NOMO-1 treated with DMSO at 0.1 percent for 48 hours (cell line): ENCODE results near the gene DLX1.

ENCODE experiments used
- DNase-seq: peaks from one replicate; lab custom pipeline; 2025; ENCODE audit not compliant: unreplicated experiment; lab: John Stamatoyannopoulos, UW

Gene DLX1

DNA sequence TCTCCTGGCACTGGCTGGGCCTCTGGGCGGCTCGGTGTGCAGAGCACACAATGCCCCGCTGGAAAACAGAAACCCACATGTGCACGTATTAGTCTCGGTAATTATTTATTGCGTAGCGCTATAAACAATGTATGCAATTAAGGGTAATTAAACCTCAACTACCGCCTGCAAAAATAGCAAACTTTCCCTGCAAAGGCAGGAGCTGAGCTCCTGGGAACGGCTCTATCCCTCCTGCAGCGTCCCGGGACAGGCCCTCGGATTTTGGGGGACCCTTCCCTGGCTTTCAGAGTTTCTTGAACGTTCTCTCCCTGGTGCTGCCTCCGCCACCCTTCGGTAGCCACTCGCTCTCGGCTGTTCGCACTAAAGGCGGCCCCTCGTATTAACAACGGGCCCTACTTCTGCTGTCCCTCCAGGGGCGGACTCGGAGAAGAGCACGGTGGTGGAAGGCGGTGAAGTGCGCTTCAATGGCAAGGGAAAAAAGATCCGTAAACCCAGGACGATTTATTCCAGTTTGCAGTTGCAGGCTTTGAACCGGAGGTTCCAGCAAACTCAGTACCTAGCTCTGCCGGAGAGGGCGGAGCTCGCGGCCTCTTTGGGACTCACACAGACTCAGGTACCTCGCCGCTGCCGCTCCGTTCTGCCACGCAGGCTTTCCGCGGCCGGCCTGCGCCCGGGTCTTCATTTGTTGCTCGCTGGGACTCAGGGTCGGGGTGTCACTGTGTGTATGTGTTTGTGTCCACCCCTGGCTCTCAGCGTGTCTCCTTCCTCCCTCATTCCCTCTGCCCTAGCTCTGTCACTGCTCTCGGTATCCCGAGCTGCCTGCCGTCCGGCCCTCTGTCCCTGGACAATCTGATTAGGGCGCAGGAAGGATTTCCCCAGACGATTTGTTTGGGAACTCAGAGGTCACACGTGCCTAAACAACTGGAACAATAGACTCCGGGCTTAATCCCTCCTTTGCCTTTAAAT lies 1.2 kb downstream of the DLX1 start:
- DNase-seq = peak; percentile 36

GRCh38 chr2:172087207-172087779 lies 2.0 kb downstream of the DLX1 start:
- no peak for DNase-seq

DNA sequence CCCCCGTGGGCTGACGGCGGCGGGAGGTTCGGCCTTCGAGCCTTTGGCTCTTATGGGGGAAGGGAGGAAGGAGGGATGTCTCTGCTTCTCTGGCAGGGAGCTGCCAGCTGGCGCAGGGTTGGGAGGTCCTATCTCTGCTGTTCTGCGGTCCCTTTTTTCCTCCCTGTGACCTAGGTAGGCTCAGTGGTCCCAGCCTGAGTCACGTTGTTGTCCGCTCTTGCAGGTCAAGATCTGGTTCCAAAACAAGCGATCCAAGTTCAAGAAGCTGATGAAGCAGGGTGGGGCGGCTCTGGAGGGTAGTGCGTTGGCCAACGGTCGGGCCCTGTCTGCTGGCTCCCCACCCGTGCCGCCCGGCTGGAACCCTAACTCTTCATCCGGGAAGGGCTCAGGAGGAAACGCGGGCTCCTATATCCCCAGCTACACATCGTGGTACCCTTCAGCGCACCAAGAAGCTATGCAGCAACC lies 2.5 kb downstream of the DLX1 start:
- no peak for DNase-seq

DNA sequence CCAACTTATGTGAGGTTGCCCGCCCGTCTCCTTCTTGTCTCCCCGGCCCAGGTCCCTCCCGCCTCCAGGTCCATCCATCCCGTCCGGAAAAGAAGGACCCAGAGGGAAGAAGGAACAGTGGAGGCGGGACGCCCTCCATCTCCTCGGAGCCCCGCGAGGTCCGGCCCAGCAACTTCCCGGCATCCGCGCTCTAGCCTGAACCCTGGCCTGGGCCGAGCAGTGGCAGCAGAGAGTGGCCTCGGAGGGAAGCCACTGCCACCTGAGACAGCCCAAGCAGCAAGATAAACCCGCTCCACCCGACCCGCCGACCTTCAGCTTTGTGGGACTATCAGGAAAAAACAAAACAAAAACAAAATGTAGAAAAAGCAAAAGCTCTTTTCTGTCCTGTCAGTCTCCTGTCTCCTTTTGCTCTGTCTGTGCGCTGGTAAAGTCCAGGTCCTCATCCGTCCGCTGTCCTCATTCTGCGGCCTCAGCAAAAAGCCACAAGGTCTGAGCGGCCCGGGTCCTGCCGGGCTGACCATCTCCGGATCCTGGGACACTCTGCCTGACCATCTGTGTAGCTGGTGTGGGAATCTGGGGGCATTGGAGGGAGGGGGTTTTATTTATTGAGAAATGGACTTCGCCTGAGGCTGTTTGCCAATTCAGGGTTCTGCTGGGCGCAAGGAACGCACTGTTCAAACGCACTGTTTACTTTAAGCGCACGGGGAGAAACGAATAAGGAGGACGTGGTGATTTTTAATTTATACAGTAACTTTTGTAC lies 3.1 kb downstream of the DLX1 start:
- DNase-seq = no peak

DNA sequence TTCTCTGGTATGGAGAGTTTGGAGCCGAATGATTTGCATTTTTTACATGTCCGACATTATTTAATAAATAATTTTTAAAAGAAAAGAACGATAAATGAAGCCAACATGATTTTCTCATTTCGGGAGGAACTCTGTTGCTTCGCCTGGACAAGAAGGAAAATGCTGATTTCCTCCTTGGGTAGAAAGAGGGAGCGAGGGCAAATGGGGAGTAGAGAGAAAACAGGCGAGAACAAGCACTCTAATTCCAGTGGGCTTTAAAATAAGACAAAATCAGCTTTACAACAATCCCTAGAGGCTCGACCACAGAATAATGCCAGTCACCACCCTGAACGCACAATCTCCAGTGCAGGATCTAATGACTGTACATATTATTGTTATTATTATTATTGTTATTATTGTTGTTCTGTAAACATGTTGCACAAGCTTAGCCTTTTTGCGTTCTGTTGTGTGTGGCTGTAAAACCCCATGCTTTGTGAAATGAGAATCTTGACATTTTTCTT lies 3.7 kb downstream of the DLX1 start:
- no peak for DNase-seq

DNA sequence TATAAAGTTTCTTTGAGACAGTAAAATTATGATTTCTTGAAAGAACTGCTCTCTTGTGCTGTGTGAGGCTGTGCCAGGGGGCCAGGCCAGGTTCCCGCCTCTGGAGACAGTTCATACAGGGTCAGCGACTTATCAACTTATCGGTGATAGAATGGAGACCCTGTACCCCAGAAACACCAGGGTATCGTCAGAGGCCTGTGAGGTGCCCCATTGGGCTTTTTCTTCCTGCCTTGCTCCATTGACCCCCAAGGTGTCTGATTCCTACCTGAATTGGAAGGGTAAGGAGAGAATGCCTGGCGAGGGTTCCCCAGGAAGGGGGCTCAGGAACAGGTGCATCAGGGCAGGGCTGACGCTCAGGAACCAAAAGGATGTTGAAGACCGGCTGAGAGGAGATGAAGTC lies 4.3 kb downstream of the DLX1 start:
- no peak for DNase-seq

DNA sequence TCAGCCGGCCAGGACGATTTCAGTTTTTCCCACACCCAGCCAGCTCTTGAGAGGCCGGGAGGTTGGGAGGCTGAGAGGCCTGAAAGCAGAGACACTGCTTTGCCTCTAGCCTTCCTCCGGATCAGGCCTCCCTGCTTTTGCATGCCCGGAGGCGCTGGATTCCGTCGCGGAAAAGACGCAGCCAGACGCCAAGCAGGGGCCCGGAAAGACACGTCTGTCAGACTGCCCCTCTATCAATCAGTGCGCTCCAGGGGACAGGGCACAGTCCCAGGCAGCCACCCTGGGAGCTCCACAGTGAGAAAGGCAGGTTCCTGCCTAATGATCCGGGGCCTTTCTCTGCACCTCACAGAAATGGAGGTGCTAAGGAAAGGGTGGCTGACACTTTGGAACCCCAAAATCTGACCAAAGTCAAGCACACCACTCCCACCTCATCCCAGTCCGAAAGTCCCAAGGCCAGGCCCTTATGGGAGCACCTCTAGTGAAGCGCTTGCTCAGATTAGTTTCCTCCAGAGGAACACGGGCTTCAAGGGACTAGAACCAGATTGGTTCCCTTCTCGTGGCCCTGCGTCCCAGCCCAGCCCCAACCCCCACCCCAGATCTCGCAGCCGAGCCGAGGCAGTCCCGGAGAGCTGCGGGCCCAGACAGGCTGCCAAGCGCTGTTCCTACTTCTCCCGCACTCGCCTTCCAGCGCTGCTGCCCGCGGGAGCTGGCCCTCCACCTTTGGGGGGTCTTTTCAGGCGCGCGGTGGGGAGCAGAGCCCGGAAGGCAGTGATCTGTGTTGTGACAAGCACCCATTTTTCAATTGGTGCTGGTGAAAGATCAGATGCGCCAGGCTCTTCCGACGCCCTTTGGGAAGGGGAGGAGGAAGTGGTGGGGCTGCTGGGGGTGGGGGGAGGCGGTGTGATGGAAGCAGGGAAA lies 5.0 kb downstream of the DLX1 start:
- DNase-seq = no peak

DNA sequence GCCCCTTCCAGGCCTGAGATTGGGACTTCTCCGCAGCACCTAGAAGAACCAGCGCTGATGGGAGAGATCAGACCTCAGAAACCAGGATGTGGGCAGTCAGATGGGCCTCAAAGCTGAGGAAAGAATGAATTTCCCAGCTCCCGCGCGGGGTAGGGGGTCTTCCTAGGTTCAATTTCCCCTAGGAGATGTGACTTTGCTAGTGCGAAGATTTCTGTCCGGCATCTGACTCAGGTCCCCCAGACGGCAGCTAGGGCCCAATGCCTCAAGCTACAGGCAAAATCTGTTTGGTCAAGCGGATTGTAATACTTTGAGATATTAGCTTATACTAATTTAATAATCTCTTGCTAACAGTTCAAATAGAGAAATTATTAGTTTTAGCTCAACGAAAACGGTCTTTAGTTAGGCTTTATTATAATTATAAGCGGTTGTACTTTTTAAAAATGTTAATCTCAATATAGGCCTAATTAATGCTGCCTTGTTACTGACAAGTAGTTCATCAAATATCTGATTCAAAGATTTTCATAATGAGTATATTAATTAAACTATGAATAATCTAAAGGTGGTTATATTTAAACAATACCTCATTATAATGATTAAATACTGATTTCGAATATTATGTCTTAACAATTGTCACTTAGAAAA lies 5.8 kb downstream of the DLX1 start:
- no peak for DNase-seq

- DNase-seq = no peak
These were observed 6.7 kb downstream of the DLX1 start for GRCh38 chr2:172091761-172092566.

DNA sequence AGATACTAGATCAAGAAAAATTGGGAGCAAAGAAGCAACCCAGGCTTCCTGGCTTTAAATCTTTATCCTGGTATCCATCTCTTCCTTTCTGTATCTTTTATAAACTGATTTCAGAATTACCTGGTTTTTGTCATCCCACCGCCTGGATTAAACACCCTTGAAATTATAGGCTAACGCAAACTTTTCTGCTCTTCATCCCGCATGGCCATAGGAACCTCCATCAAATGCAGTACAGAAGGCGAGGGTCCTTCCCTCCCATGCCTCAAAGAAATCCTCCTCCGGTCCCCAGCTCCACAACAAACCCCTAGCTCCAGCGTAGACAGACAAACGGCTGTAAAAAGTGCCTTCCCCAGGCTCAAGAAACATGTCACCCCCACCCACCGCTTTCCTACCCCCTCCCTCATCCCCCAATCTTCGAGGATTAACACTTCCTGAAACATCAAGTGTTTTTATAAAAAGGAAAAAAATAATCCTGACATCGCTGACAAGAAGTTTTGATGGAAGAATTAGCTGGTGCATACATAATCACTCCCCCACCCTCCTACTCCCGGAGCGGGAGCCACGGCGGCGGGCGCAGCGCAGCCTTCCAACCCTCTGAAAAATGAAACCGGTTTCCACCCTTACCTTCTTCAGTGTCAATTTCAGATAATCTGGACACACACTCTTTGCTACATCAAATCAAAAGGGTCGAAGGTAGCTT lies 7.6 kb downstream of the DLX1 start:
- DNase-seq = no peak

- no peak for DNase-seq
These were observed 8.3 kb downstream of the DLX1 start for GRCh38 chr2:172093416-172094293.

GRCh38 chr2:172094294-172095145 lies 9.2 kb downstream of the DLX1 start:
- DNase-seq = no peak

DNA sequence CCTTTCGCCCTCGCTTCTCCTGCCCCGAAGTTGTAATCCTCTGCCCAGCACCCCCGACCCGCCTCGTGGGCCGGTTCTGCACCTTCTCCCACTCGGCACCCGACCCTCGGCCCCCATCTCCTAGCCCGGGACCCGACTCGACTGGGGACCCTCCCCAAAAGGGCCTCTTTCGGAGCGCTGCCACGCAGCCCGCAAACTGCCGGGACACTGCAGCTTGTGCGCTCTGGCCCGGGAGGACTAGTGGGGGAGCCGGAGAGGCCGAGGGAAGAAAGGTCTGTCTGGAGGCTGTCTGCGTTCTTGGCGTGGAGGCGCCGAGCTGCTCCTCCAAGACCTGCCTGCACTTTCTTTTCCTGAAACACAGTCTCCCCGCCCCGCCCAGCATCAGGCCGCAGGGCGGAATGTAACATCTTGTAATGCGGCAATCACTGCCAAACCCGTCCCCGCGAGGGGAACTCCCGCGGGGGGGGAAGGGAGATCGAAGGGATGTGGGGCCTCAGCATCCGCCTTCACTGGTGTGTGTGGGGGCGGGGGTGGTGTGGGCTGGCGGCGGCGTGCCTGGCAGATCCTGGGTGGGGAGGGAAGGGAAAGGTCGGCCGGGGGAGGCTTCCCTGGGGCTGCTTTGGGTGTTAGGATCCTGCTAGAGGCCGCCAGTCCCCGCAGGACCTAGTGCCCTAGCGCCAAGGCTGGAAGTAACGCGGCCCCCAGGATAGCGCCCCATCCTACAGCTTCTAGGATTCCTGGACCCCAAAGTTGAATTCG lies 10.0 kb downstream of the DLX1 start:
- DNase-seq = peak; percentile 48

DNA sequence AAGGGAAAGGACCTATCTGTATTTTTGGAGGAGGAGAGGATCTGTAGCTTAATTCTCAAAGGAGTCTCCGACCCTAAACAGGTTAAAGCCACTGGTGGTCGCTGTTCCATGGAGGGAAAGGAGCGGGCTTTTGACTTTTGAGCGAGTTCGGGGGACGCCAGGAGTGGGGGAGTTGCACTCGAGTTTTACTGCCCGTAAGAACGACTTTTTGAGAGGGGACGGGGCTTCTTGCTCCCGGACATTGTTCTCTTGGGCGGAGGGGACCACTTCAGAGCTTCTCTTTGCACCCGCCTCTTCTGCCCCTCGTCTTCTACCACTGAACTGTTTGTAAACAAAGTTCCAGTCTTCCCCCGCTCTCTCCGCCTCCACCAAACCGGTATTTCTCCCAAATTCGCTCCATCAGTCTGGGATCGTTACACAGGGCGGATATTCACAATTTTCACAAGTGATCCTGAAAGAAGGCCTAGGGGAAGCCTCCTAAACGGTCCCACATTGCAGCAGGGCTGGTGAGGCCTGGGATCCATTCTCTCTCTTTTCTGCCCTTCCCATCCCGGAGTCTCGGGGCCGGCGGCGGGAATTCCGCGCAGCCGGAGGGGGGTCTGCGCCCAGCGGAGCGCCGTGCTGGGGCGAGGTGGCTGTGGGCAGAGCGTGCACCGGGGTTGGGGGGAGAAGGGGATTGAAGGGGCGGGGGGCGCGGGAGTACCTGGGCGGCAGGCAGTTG lies 10.8 kb downstream of the DLX1 start:
- DNase-seq = no peak
